ENCODE measurements around the gene DHRS1. TPM values are rescaled to one million over a fixed set of nuclear protein-coding genes. Genes with fewer than 3 reads are reported as not detected.

The DHRS1 gene
- polyA plus RNA-seq, 1 donor (not counting 4 experiments of a cell fraction or from before 2014, with no cell fraction given), result 65.1 TPM

DNA sequence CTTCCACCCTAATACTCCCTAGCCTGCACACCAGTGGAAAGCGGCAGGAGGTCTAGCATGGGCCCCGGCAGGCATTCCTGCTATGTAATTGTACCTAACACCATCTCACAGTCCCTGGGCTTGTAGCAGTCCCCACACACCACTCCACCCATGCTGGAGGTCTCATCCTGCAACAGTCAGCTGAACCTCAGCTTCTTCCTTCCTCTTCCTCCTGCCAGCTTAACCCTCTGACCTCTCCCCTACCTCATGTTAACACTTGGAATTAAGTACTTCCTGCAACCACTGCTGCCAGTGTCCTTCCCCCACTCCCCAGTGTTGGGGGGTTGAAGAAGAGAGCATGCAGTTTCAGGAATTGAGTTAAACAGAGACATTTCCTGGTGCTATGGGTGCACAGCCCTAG lies 27.7 kb upstream of the DHRS1 start:
- no peaks in the 10 kb centered on the region for H3K9me1 ChIP-seq (ENCODE audit: control insufficient read depth, extremely low read depth, insufficient read depth, low read length)
- no peak overlapping the region for H3K9ac ChIP-seq (ENCODE audit: control insufficient read depth, extremely low read depth, insufficient read depth, low read length)
- dilution Hi-C loops (cut with MboI; ENCODE audit: extremely low pct_ligation_motif_present, low sequenced_read_pairs), result no loop called here
- no peak overlapping the region for H2AFZ ChIP-seq (ENCODE audit: control insufficient read depth, low read length)
- DNase-seq (ENCODE audit: low read depth, low spot score) (no peak), FAIRE-seq (no peak)
- H3K4me3 ChIP-seq (ENCODE audit: control insufficient read depth in 2 of 3, extremely low read depth in 1 of 3, insufficient read depth in 2 of 3, low read depth in 1 of 3, low read length in 3 of 3), result no peak overlapping the region
- TF ChIP-seq, protein P1, sequence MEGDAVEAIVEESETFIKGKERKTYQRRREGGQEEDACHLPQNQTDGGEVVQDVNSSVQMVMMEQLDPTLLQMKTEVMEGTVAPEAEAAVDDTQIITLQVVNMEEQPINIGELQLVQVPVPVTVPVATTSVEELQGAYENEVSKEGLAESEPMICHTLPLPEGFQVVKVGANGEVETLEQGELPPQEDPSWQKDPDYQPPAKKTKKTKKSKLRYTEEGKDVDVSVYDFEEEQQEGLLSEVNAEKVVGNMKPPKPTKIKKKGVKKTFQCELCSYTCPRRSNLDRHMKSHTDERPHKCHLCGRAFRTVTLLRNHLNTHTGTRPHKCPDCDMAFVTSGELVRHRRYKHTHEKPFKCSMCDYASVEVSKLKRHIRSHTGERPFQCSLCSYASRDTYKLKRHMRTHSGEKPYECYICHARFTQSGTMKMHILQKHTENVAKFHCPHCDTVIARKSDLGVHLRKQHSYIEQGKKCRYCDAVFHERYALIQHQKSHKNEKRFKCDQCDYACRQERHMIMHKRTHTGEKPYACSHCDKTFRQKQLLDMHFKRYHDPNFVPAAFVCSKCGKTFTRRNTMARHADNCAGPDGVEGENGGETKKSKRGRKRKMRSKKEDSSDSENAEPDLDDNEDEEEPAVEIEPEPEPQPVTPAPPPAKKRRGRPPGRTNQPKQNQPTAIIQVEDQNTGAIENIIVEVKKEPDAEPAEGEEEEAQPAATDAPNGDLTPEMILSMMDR (optimal IDR thresholded peaks at IDR 0.05 in 1 of 3, IDR thresholded peaks at IDR 0.05 in 1 of 3, conservative IDR thresholded peaks at IDR 0.05 in 1 of 3; ENCODE audit: extremely low read depth in 1 of 3, insufficient read depth in 2 of 3, low read length in 3 of 3), result no peak
- no peak for TF ChIP-seq EZH2 (IDR thresholded peaks at IDR 0.05; ENCODE audit: low read length)
- H3K4me1 ChIP-seq (ENCODE audit: control insufficient read depth, extremely low read depth, insufficient read depth, low read length), result peaks cover 5% of the 10 kb centered on the region
- no peaks in the 10 kb centered on the region for H3K36me3 ChIP-seq (ENCODE audit: control insufficient read depth in 2 of 2, extremely low read depth in 1 of 2, insufficient read depth in 2 of 2, low read length in 2 of 2)
- H3K27ac ChIP-seq (ENCODE audit: control insufficient read depth, insufficient read depth, low read length), result no peak overlapping the region
- no peaks in the 10 kb centered on the region for H3K27me3 ChIP-seq (ENCODE audit: control insufficient read depth, extremely low read depth, insufficient read depth, low read length)
- H3K79me2 ChIP-seq (ENCODE audit: control insufficient read depth, insufficient read depth, low read length), result no peaks in the 10 kb centered on the region
- H3K9me3 ChIP-seq (ENCODE audit: control insufficient read depth, low read depth, low read length), result no peaks in the 10 kb centered on the region
- H4K20me1 ChIP-seq (ENCODE audit: control insufficient read depth, extremely low read depth, insufficient read depth, low read length), result no peaks in the 10 kb centered on the region
- H3K4me2 ChIP-seq (ENCODE audit: control insufficient read depth, extremely low read depth, insufficient read depth, low read depth, low read length), result no peak overlapping the region

DNA sequence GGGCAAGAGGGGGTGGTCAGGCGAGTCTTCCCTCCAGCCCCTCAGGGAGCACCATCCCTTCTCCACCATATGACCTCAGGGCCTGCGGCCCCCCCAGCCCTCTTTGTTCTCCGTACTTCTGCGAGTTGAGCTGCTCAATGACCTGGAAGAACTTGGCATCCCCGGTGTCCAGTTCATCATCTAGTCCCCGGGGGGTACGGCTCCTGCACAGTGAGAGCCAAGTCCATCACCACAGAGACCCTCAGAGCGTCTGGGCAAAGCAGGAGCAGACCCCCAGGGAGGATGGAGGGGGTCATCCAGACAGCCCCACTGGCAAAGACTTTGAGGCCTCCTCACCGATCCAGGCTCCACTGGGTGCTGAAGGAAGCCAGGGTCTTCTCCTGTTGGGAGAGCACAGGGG lies 26.4 kb upstream of the DHRS1 start:
- H3K4me2 ChIP-seq (ENCODE audit: control insufficient read depth, extremely low read depth, insufficient read depth, low read depth, low read length), result no peak overlapping the region
- no peaks in the 10 kb centered on the region for H3K9me1 ChIP-seq (ENCODE audit: control insufficient read depth, extremely low read depth, insufficient read depth, low read length)
- H3K27ac ChIP-seq (ENCODE audit: control insufficient read depth, insufficient read depth, low read length), result no peak overlapping the region
- H3K36me3 ChIP-seq (ENCODE audit: control insufficient read depth in 2 of 2, extremely low read depth in 1 of 2, insufficient read depth in 2 of 2, low read length in 2 of 2), result no peaks in the 10 kb centered on the region
- no peaks in the 10 kb centered on the region for H3K79me2 ChIP-seq (ENCODE audit: control insufficient read depth, insufficient read depth, low read length)
- FAIRE-seq (no peak), DNase-seq (ENCODE audit: low read depth, low spot score) (no peak)
- TF ChIP-seq, protein P1 (optimal IDR thresholded peaks at IDR 0.05 in 1 of 3, IDR thresholded peaks at IDR 0.05 in 1 of 3, conservative IDR thresholded peaks at IDR 0.05 in 1 of 3; ENCODE audit: extremely low read depth in 1 of 3, insufficient read depth in 2 of 3, low read length in 3 of 3), result no peak
- no peak for TF ChIP-seq EZH2 (IDR thresholded peaks at IDR 0.05; ENCODE audit: low read length)
- no peaks in the 10 kb centered on the region for H4K20me1 ChIP-seq (ENCODE audit: control insufficient read depth, extremely low read depth, insufficient read depth, low read length)
- H3K27me3 ChIP-seq (ENCODE audit: control insufficient read depth, extremely low read depth, insufficient read depth, low read length), result no peaks in the 10 kb centered on the region
- H3K4me1 ChIP-seq (ENCODE audit: control insufficient read depth, extremely low read depth, insufficient read depth, low read length), result no peaks in the 10 kb centered on the region
- dilution Hi-C loops (cut with MboI; ENCODE audit: extremely low pct_ligation_motif_present, low sequenced_read_pairs), result no loop called here
- no peaks in the 10 kb centered on the region for H3K9me3 ChIP-seq (ENCODE audit: control insufficient read depth, low read depth, low read length)
- no peak overlapping the region for H3K4me3 ChIP-seq (ENCODE audit: control insufficient read depth in 2 of 3, extremely low read depth in 1 of 3, insufficient read depth in 2 of 3, low read depth in 1 of 3, low read length in 3 of 3)
- no peak overlapping the region for H2AFZ ChIP-seq (ENCODE audit: control insufficient read depth, low read length)
- no peak overlapping the region for H3K9ac ChIP-seq (ENCODE audit: control insufficient read depth, extremely low read depth, insufficient read depth, low read length)

Data from keratinocyte (primary cell).